B cell (primary cell): ENCODE measurements around the gene STT3B. TPM values are rescaled to one million over a fixed set of nuclear protein-coding genes. Genes with fewer than 3 reads are reported as not detected.

Experiments used
- ATAC-seq: fragments of 200-7000 bp; cut with Tn5 transposase; one replicate; pipeline ENCODE4 v1.10.0; 2021; ENCODE audit warnings: low read depth, mild to moderate bottlenecking, moderate number of reproducible peaks, moderate library complexity
- CTCF ChIA-PET: fragments of 350-600 bp; sonication (Branson Sonifier 250); formaldehyde crosslinking; loops from one replicate; lab custom pipeline; 2021; ENCODE audit warnings: antibody characterized with exemption, inconsistent platforms; lab: Charles Lee
- POLR2A ChIA-PET: fragments of 350-600 bp; sonication (Branson Sonifier 250); formaldehyde crosslinking; loops from one replicate; lab custom pipeline; 2021; ENCODE audit warnings: antibody characterized with exemption; lab: Charles Lee
- DNase-seq: peaks from one replicate; pipeline ENCODE4 v3.0.0; 2013
- H2AFZ ChIP-seq: 2 replicates; pipeline ENCODE4 v1.6.1; 2012; ENCODE audit warnings: mild to moderate bottlenecking, low read depth, low read length; ENCODE audit not compliant: insufficient read depth, poor library complexity, severe bottlenecking
- H3K27ac ChIP-seq, 2 donors: 1 replicate in 1 of 2; 2 replicates in 1 of 2; pipeline ENCODE4 v1.5.1; 2012 to 2013; ENCODE audit warnings: low read length in 2 of 2, mild to moderate bottlenecking in 2 of 2, moderate library complexity in 1 of 2
- H3K27me3 ChIP-seq, 4 experiments: fragments of 200-600 bp in 1 of 4; sonication (generic) in 1 of 4; replicated peaks in 1 of 4; 1 replicate in 2 of 4; 2 replicates in 2 of 4; pipeline versions ENCODE4 v1.6.1 to v1.7.0; 2013 to 2016; ENCODE audit warnings: low read length in 3 of 4, mild to moderate bottlenecking in 2 of 4, mixed read lengths in 1 of 4, moderate library complexity in 1 of 4; ENCODE audit not compliant: insufficient read depth in 4 of 4, control insufficient read depth in 3 of 4; ENCODE audit errors: control extremely low read depth in 1 of 4
- H3K36me3 ChIP-seq, 2 experiments: replicated peaks in 1 of 2; 1 replicate in 1 of 2; 2 replicates in 1 of 2; pipeline versions ENCODE4 v1.6.1 to v1.7.1; 2013; ENCODE audit warnings: low read length in 1 of 2; ENCODE audit not compliant: insufficient read depth in 2 of 2, control insufficient read depth in 1 of 2; ENCODE audit errors: control extremely low read depth in 1 of 2, extremely low read depth in 1 of 2
- H3K4me1 ChIP-seq, 2 donors: fragments of 200-600 bp in 1 of 2; sonication (generic) in 1 of 2; 1 replicate in 1 of 2; 2 replicates in 1 of 2; pipeline versions ENCODE4 v1.5.1 to v1.6.1; 2013 to 2017; ENCODE audit warnings: low read length in 2 of 2; ENCODE audit not compliant: control insufficient read depth in 2 of 2, insufficient read depth in 2 of 2
- H3K4me2 ChIP-seq: replicated peaks from 2 replicates; pipeline ENCODE3; 2012; ENCODE audit warnings: mild to moderate bottlenecking, low read depth, low read length; ENCODE audit not compliant: poor library complexity, severe bottlenecking
- H3K4me3 ChIP-seq, 5 experiments: fragments of 200-600 bp in 1 of 5; sonication (generic) in 1 of 5; 1 replicate in 3 of 5; 2 replicates in 2 of 5; pipeline versions ENCODE4 v1.5.1 to v1.7.0; 2011 to 2016; ENCODE audit warnings: low read length in 4 of 5, mild to moderate bottlenecking in 4 of 5, low read depth in 2 of 5, control low read depth in 1 of 5, moderate library complexity in 1 of 5; ENCODE audit not compliant: insufficient read depth in 1 of 5; ENCODE audit errors: control extremely low read depth in 1 of 5, extremely low read depth in 1 of 5
- H3K79me2 ChIP-seq: fragments of 200-600 bp; sonication (generic); one replicate; pipeline ENCODE4 v1.6.0; 2016; ENCODE audit warnings: low read length; ENCODE audit not compliant: control insufficient read depth, insufficient read depth
- H3K9ac ChIP-seq: fragments of 200-600 bp; sonication (generic); 2 replicates; pipeline ENCODE4 v1.6.1; 2017; ENCODE audit warnings: mild to moderate bottlenecking, low read length, moderate library complexity
- H3K9me3 ChIP-seq, 3 donors: one replicate each; pipeline versions ENCODE4 v1.6.1 to v1.7.1; 2013; ENCODE audit warnings: low read length in 2 of 3; ENCODE audit not compliant: control insufficient read depth in 2 of 3, insufficient read depth in 1 of 3; ENCODE audit errors: control extremely low read depth in 1 of 3
- H4K20me1 ChIP-seq: 2 replicates; pipeline ENCODE4 v1.6.0; 2012; ENCODE audit warnings: mild to moderate bottlenecking, low read length; ENCODE audit not compliant: insufficient read depth, control insufficient read depth, poor library complexity, severe bottlenecking
- H3K27ac Mint-ChIP-seq: one replicate; pipeline ENCODE4 v1.8.0; 2021; ENCODE audit warnings: mixed read lengths
- H3K27me3 Mint-ChIP-seq: one replicate; pipeline ENCODE4 v1.8.0; 2021; ENCODE audit warnings: mixed read lengths
- H3K4me1 Mint-ChIP-seq: one replicate; pipeline ENCODE4 v1.8.0; 2021; ENCODE audit warnings: mixed read lengths
- H3K4me3 Mint-ChIP-seq: one replicate; pipeline ENCODE4 v1.8.0; 2021; ENCODE audit warnings: mixed read lengths
- H3K9me3 Mint-ChIP-seq: one replicate; pipeline ENCODE4 v1.8.0; 2022; ENCODE audit warnings: mixed read lengths; ENCODE audit not compliant: insufficient read depth
- EZH2 ChIP-seq: IDR thresholded peaks from 2 replicates; pipeline ENCODE4 v1.6.1; 2012; ENCODE audit warnings: borderline replicate concordance, low read depth, mild to moderate bottlenecking, moderate library complexity, low read length; ENCODE audit not compliant: insufficient read depth, poor library complexity, severe bottlenecking
- WGBS: methylation state at CpG from one replicate; pipeline ENCODE4 v1.1.5; 2013; ENCODE audit warnings: missing lambda C conversion rate; ENCODE audit not compliant: insufficient coverage; 5-methylcytosine and 5-hydroxymethylcytosine counted together
- intact Hi-C: fragments of 100-400 bp; cut with micrococcal nuclease; formaldehyde crosslinking; loops from one replicate; pipeline ENCODE4 v1.10.0; 2022
- polyA plus RNA-seq: library from polyadenylated mRNA; depleted of rRNA; stranded (reverse); fragments of >200 nt; gene quantifications from 2 replicates; pipeline ENCODE4 v1.2.3, GENCODE V29; 2012
- total RNA-seq, 2 donors: library from RNA; stranded (reverse); fragments of 120-200 nt in 1 of 2; gene quantifications; 1 replicate in 1 of 2; 2 replicates in 1 of 2; pipeline versions ENCODE4 v1.2.3 to v1.2.4, GENCODE V29; 2013 to 2022
- TF ChIP-seq, protein P1 (sequence below): fragments of 200-600 bp; IDR thresholded peaks from one replicate; pipeline ENCODE4 v1.8.0; 2022; ENCODE audit warnings: antibody characterized with exemption, mild to moderate bottlenecking

The STT3B gene
- total and polyA plus RNA-seq, 2 donors (not counting 1 experiment from before 2014, with no cell fraction given), result 35.4 to 79.2 TPM

DNA sequence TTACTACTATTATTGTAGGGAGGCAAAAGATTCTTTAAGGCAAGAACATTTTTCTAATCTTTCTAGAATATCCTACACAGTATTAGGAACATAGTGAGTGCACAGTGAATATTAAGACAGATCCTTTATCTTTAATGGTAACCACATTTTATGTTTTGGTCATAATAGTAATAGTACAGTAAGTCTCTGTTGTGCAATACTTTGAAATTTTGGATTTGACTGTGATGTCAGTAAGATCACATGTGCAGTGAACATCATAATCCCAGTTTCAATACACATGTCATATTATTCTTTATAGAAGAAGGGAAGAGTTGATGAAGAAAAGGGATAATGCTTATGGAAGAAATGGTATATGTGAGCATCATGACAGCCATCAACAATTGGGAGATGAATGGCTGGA, 10.7 kb downstream of the STT3B start:
- H4K20me1 ChIP-seq, result peaks cover 58% of the 10 kb centered on the region
- POLR2A ChIA-PET, result no interaction called here
- H3K36me3 ChIP-seq, result peaks cover 0 to 2% of the 10 kb centered on the region in 2 experiments
- peaks cover 70% of the 10 kb centered on the region for H3K4me1 Mint-ChIP-seq
- H3K27ac ChIP-seq, result no peak overlapping the region
- no peaks in the 10 kb centered on the region for H3K9me3 ChIP-seq
- no peak for DNase-seq
- H3K4me2 ChIP-seq, result no peak overlapping the region
- peaks cover 0 to 25% of the 10 kb centered on the region in 2 donors for H3K4me1 ChIP-seq
- no peaks in the 10 kb centered on the region for H3K9me3 Mint-ChIP-seq
- no peaks in the 10 kb centered on the region for H3K27me3 ChIP-seq
- TF ChIP-seq EZH2, result no peak
- TF ChIP-seq, protein P1, sequence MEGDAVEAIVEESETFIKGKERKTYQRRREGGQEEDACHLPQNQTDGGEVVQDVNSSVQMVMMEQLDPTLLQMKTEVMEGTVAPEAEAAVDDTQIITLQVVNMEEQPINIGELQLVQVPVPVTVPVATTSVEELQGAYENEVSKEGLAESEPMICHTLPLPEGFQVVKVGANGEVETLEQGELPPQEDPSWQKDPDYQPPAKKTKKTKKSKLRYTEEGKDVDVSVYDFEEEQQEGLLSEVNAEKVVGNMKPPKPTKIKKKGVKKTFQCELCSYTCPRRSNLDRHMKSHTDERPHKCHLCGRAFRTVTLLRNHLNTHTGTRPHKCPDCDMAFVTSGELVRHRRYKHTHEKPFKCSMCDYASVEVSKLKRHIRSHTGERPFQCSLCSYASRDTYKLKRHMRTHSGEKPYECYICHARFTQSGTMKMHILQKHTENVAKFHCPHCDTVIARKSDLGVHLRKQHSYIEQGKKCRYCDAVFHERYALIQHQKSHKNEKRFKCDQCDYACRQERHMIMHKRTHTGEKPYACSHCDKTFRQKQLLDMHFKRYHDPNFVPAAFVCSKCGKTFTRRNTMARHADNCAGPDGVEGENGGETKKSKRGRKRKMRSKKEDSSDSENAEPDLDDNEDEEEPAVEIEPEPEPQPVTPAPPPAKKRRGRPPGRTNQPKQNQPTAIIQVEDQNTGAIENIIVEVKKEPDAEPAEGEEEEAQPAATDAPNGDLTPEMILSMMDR, result no peak
- intact Hi-C loops, result no loop called here
- no peak overlapping the region for H3K27ac Mint-ChIP-seq
- no peak overlapping the region for H3K4me3 Mint-ChIP-seq
- CTCF ChIA-PET, result interaction anchor here (0.7 kb wide), 1 partner anchor 475 kb away, joined by 3 read pairs; no protein-coding TSS in a partner anchor
- no peak overlapping the region for H3K9ac ChIP-seq
- H3K79me2 ChIP-seq, result peaks cover 99% of the 10 kb centered on the region
- no peak overlapping the region for H2AFZ ChIP-seq
- H3K27me3 Mint-ChIP-seq, result no peaks in the 10 kb centered on the region
- no peak overlapping the region for H3K4me3 ChIP-seq
- no peak for ATAC-seq

DNA sequence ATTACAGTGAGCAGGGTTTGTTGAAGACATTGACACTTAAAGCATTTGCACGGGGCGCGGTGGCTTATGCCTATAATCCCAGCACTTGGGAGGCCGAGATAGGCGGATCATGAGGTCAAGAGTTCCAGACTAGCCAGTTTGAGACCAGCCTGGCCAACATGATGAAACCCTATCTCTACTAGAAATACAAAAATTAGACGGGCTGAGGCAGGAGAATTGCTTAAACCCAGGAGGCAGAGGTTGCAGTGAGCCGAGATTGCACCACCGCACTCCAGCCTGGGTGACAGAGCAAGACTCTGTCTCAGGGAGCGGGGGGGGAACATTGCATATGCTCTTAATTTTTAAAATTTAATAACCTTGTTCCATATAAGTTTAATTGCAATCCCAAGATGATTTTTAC, 11.9 kb downstream of the STT3B start:
- no peaks in the 10 kb centered on the region for H3K9me3 ChIP-seq
- POLR2A ChIA-PET, result interaction anchor here (1.1 kb wide), 1 partner anchor 83 kb away, joined by 3 read pairs; no protein-coding TSS in a partner anchor
- H3K4me2 ChIP-seq, result no peak overlapping the region
- H3K4me1 Mint-ChIP-seq, result peaks cover 62% of the 10 kb centered on the region
- H4K20me1 ChIP-seq, result peaks cover 58% of the 10 kb centered on the region
- H3K9ac ChIP-seq, result no peak overlapping the region
- H2AFZ ChIP-seq, result no peak overlapping the region
- H3K9me3 Mint-ChIP-seq, result no peaks in the 10 kb centered on the region
- WGBS, result 100% methylated on average over 4 of the region's 9 CpGs
- intact Hi-C loops, result no loop called here
- H3K27me3 Mint-ChIP-seq, result no peaks in the 10 kb centered on the region
- H3K4me3 Mint-ChIP-seq, result peak overlapping the region; percentile 18
- H3K36me3 ChIP-seq, result peaks cover 0 to 2% of the 10 kb centered on the region in 2 experiments
- no peak overlapping the region for H3K27ac Mint-ChIP-seq
- CTCF ChIA-PET, result no interaction called here
- H3K4me1 ChIP-seq, result peaks cover 0 to 16% of the 10 kb centered on the region in 2 donors
- no peak overlapping the region for H3K4me3 ChIP-seq
- DNase-seq (no peak), ATAC-seq (no peak)
- no peak overlapping the region for H3K27ac ChIP-seq
- no peaks in the 10 kb centered on the region for H3K27me3 ChIP-seq
- H3K79me2 ChIP-seq, result peaks cover 98% of the 10 kb centered on the region
- TF ChIP-seq, protein P1, result no peak
- no peak for TF ChIP-seq EZH2
